Measurements from ENCODE around the gene TBC1D24. TPM values are rescaled to one million over a fixed set of nuclear protein-coding genes. Genes with fewer than 3 reads are reported as not detected.

The TBC1D24 gene
- total and polyA plus RNA-seq, 9 of the 15 experiments (the other 6 are each of a cell fraction or from before 2014, with no cell fraction given), result 1.7 to 22.6 (median 7.2) TPM

- TF ChIP-seq NCOA2 (IDR thresholded peaks at IDR 0.05; ENCODE audit: partially characterized antibody in 2 of 2) (no peak), ZBED1 (IDR thresholded peaks at IDR 0.05) (no peak), ELF4 (CRISPR knock-in tag; IDR thresholded peaks at IDR 0.05) (0 out of 2 replicates have a peak, but pooled peaks have one; percentile 18), RBM17 (IDR thresholded peaks at IDR 0.05; ENCODE audit: borderline replicate concordance, low read depth, low read length) (no peak), MNT (conservative IDR thresholded peaks at IDR 0.05) (peak; percentile 63 to 78), ZNF134 (CRISPR knock-in tag; conservative IDR thresholded peaks at IDR 0.05) (no peak), NFRKB (IDR thresholded peaks at IDR 0.05; ENCODE audit: low read depth) (no peak), TAF15 (IDR thresholded peaks at IDR 0.05; ENCODE audit: low read depth, low read length) (no peak), RAD21 (CRISPR knock-in tag; conservative IDR thresholded peaks at IDR 0.05 in 1 of 2, IDR thresholded peaks at IDR 0.05 in 1 of 2) (0 out of 4 replicates have a peak, but pooled peaks have one; percentile 11 to 13), SLC30A9 (CRISPR knock-in tag; IDR thresholded peaks at IDR 0.05) (no peak), DNMT1 (IDR thresholded peaks at IDR 0.05) (no peak), KDM2B (CRISPR knock-in tag; IDR thresholded peaks at IDR 0.05) (no peak), DACH1 (IDR thresholded peaks at IDR 0.05; ENCODE audit: partially characterized antibody) (no peak), CTCF (IDR thresholded peaks at IDR 0.05 in 2 of 3, conservative IDR thresholded peaks at IDR 0.05 in 1 of 3; ENCODE audit: insufficient read depth in 2 of 3, low read depth in 1 of 3, low read length in 3 of 3) (0 out of 6 replicates have a peak, but pooled peaks of 1 of the 3 experiments have one; percentile 5), ZFX (CRISPR knock-in tag; IDR thresholded peaks at IDR 0.05) (peak; percentile 55), TRIM25 (IDR thresholded peaks at IDR 0.05; ENCODE audit: borderline replicate concordance) (no peak), FOXK1 (CRISPR knock-in tag; IDR thresholded peaks at IDR 0.05; ENCODE audit: borderline replicate concordance) (no peak), TSC22D4 (tag; IDR thresholded peaks at IDR 0.05) (no peak), ZNF347 (CRISPR knock-in tag; IDR thresholded peaks at IDR 0.05; ENCODE audit: low read depth) (no peak), PHF21A (IDR thresholded peaks at IDR 0.05; ENCODE audit: borderline replicate concordance, low read depth) (no peak), E2F1 (CRISPR knock-in tag; IDR thresholded peaks at IDR 0.05) (0 out of 2 replicates have a peak, but pooled peaks have one; percentile 39)
Measured at GRCh38 chr16:2459647-2460390, 15.1 kb upstream of the TBC1D24 start, which contains the start of gene TEDC2 (continued).
